HEK293 (cell line): ENCODE data around the gene TGOLN2.

Experiments used
- CTCF ChIA-PET: fragments of 350-600 bp; formaldehyde crosslinking; extraction: SDS; loops from one replicate; lab custom pipeline; 2021; ENCODE audit warnings: antibody characterized with exemption; lab: Yijun Ruan, JAX
- POLR2A ChIA-PET: fragments of 300-600 bp; formaldehyde crosslinking; extraction: SDS; loops from one replicate; lab custom pipeline; 2020; ENCODE audit warnings: antibody characterized with exemption, inconsistent platforms; lab: Yijun Ruan, JAX
- H3K27ac ChIP-seq: fragments of 200-500 bp; sonication (Bioruptor generic); 2 replicates; pipeline ENCODE4 v1.5.1; 2014; ENCODE audit warnings: low read depth, low read length, control low read depth, inconsistent platforms; ENCODE audit errors: extremely low read depth
- H3K36me3 ChIP-seq, 2 experiments: fragments of 200-500 bp in 1 of 2; sonication (Bioruptor generic) in 1 of 2; 1 replicate in 1 of 2; 2 replicates in 1 of 2; pipeline ENCODE4 v1.5.1; 2014 to 2017; ENCODE audit warnings: inconsistent platforms in 2 of 2, low read length in 2 of 2; ENCODE audit not compliant: control insufficient read depth in 2 of 2, insufficient read depth in 1 of 2
- H3K4me1 ChIP-seq: fragments of 200-500 bp; sonication (Bioruptor generic); 2 replicates; pipeline ENCODE4 v1.5.1; 2014; ENCODE audit warnings: mild to moderate bottlenecking, low read length, inconsistent platforms; ENCODE audit not compliant: control insufficient read depth, insufficient read depth
- H3K4me3 ChIP-seq: 2 replicates; pipeline ENCODE4 v1.5.1; 2011; ENCODE audit warnings: low read depth, mild to moderate bottlenecking, control low read depth, low read length, moderate library complexity
- H3K9me3 ChIP-seq: fragments of 200-500 bp; sonication (Bioruptor generic); 2 replicates; pipeline ENCODE4 v1.5.1; 2014; ENCODE audit warnings: low read depth, low read length, inconsistent platforms; ENCODE audit not compliant: control insufficient read depth, insufficient read depth
- BCL11B ChIP-seq: fragments of 450-650 bp; formaldehyde crosslinking; IDR thresholded peaks from 2 replicates; pipeline ENCODE4 v1.5.1; 2016; ENCODE audit warnings: low read depth, missing biosample characterization, missing genetic modification characterization
- CTCF ChIP-seq: fragments of 450-650 bp; formaldehyde crosslinking; IDR thresholded peaks from 2 replicates; pipeline ENCODE4 v1.5.1; 2016; ENCODE audit warnings: missing biosample characterization, missing genetic modification characterization
- GLI4 ChIP-seq: fragments of 450-650 bp; formaldehyde crosslinking; IDR thresholded peaks from 2 replicates; pipeline ENCODE4 v1.5.1; 2016; ENCODE audit warnings: missing biosample characterization, missing genetic modification characterization
- HOXA7 ChIP-seq: sonication (generic); formaldehyde crosslinking; IDR thresholded peaks from 2 replicates; pipeline ENCODE4 v1.8.1; 2022; ENCODE audit warnings: missing genetic modification reagents, borderline replicate concordance
- PRDM1 ChIP-seq: fragments of 450-650 bp; formaldehyde crosslinking; IDR thresholded peaks from 2 replicates; pipeline ENCODE4; 2016; ENCODE audit warnings: missing biosample characterization, missing genetic modification characterization
- SCRT2 ChIP-seq: fragments of 450-650 bp; formaldehyde crosslinking; IDR thresholded peaks from 2 replicates; pipeline ENCODE4 v1.5.1; 2016; ENCODE audit warnings: missing biosample characterization, missing genetic modification characterization
- SP3 ChIP-seq: fragments of 450-650 bp; formaldehyde crosslinking; IDR thresholded peaks from 2 replicates; pipeline ENCODE4 v1.5.1; 2016; ENCODE audit warnings: missing biosample characterization, missing genetic modification characterization
- ZBTB20 ChIP-seq: fragments of 450-650 bp; formaldehyde crosslinking; IDR thresholded peaks from 2 replicates; pipeline ENCODE4 v1.5.1; 2016; ENCODE audit warnings: missing biosample characterization, missing genetic modification characterization
- ZBTB7A ChIP-seq: fragments of 450-650 bp; formaldehyde crosslinking; IDR thresholded peaks from 2 replicates; pipeline ENCODE4 v1.5.1; 2016; ENCODE audit warnings: low read depth, missing biosample characterization, missing genetic modification characterization
- ZEB2 ChIP-seq: fragments of 450-650 bp; formaldehyde crosslinking; IDR thresholded peaks from 2 replicates; pipeline ENCODE4 v1.5.1; 2016; ENCODE audit warnings: missing biosample characterization, missing genetic modification characterization
- ZNF133 ChIP-seq: fragments of 450-650 bp; formaldehyde crosslinking; IDR thresholded peaks from 2 replicates; pipeline ENCODE4 v1.5.1; 2016; ENCODE audit warnings: missing biosample characterization, missing genetic modification characterization
- ZNF169 ChIP-seq: fragments of 450-650 bp; formaldehyde crosslinking; IDR thresholded peaks from 2 replicates; pipeline ENCODE4 v1.5.1; 2016; ENCODE audit warnings: missing biosample characterization, missing genetic modification characterization
- ZNF174 ChIP-seq: fragments of 450-650 bp; formaldehyde crosslinking; IDR thresholded peaks from 2 replicates; pipeline ENCODE4 v1.5.0; 2017; ENCODE audit warnings: missing biosample characterization, mild to moderate bottlenecking, missing genetic modification characterization
- ZNF223 ChIP-seq: fragments of 450-650 bp; formaldehyde crosslinking; IDR thresholded peaks from 2 replicates; pipeline ENCODE4 v1.5.1; 2016; ENCODE audit warnings: missing biosample characterization, missing genetic modification characterization
- ZNF239 ChIP-seq: fragments of 450-650 bp; formaldehyde crosslinking; IDR thresholded peaks from 2 replicates; pipeline ENCODE4 v1.5.1; 2016; ENCODE audit warnings: missing biosample characterization, missing genetic modification characterization
- ZNF350 ChIP-seq: fragments of 450-650 bp; formaldehyde crosslinking; IDR thresholded peaks from 2 replicates; pipeline ENCODE4 v1.5.0; 2017; ENCODE audit warnings: missing biosample characterization, mild to moderate bottlenecking, missing genetic modification characterization
- ZNF426 ChIP-seq: fragments of 450-650 bp; formaldehyde crosslinking; IDR thresholded peaks from 2 replicates; pipeline ENCODE4 v1.5.1; 2017; ENCODE audit warnings: missing biosample characterization, missing genetic modification characterization, mild to moderate bottlenecking, inconsistent platforms, moderate library complexity
- ZNF544 ChIP-seq: fragments of 450-650 bp; formaldehyde crosslinking; IDR thresholded peaks from 2 replicates; pipeline ENCODE4 v1.5.0; 2017; ENCODE audit warnings: missing biosample characterization, missing genetic modification characterization
- ZNF645 ChIP-seq: fragments of 450-650 bp; formaldehyde crosslinking; IDR thresholded peaks from 2 replicates; pipeline ENCODE4; 2016; ENCODE audit warnings: missing biosample characterization, missing genetic modification characterization
- ZNF76 ChIP-seq: fragments of 450-650 bp; formaldehyde crosslinking; IDR thresholded peaks from 2 replicates; pipeline ENCODE4; 2016; ENCODE audit warnings: low read depth, missing biosample characterization, missing genetic modification characterization, borderline replicate concordance
- ZSCAN16 ChIP-seq: fragments of 450-650 bp; formaldehyde crosslinking; IDR thresholded peaks from 2 replicates; pipeline ENCODE4 v1.5.1; 2016; ENCODE audit warnings: missing biosample characterization, missing genetic modification characterization
- ZSCAN23 ChIP-seq: fragments of 450-650 bp; formaldehyde crosslinking; IDR thresholded peaks from 2 replicates; pipeline ENCODE4 v1.5.1; 2016; ENCODE audit warnings: missing biosample characterization, missing genetic modification characterization
- TF ChIP-seq, protein P1 (sequence below): fragments of 450-650 bp; formaldehyde crosslinking; IDR thresholded peaks from 2 replicates; pipeline ENCODE4 v1.5.1; 2016; ENCODE audit warnings: missing biosample characterization, missing genetic modification characterization
- TF ChIP-seq, protein P2 (sequence below): fragments of 450-650 bp; formaldehyde crosslinking; IDR thresholded peaks from 2 replicates; pipeline ENCODE4 v1.5.1; 2017; ENCODE audit warnings: missing biosample characterization, missing genetic modification characterization
- TF ChIP-seq, protein P3 (sequence below): fragments of 450-650 bp; IDR thresholded peaks from 2 replicates; pipeline ENCODE4 v1.5.1; 2018; ENCODE audit warnings: missing biosample characterization, missing genetic modification characterization
- TF ChIP-seq, protein P4 (sequence below): fragments of 450-650 bp; formaldehyde crosslinking; IDR thresholded peaks from 2 replicates; pipeline ENCODE4 v1.5.1; 2016; ENCODE audit warnings: missing biosample characterization, missing genetic modification characterization, low read depth

The TGOLN2 gene

GRCh38 chr2:85356186-85356585 is 28.4 kb upstream of the TGOLN2 start:
- no peak for TF ChIP-seq HOXA7 (CRISPR knock-in tag)
- TF ChIP-seq GLI4 (tag by site-specific recombination) = no peak
- TF ChIP-seq PRDM1 (tag by site-specific recombination) = no peak
- TF ChIP-seq ZEB2 (tag by site-specific recombination) = no peak
- no peak for TF ChIP-seq ZSCAN16 (tag by site-specific recombination)
- no peak for TF ChIP-seq ZBTB20 (tag by site-specific recombination)
- no peak for TF ChIP-seq ZNF76 (tag by site-specific recombination)
- no peak for TF ChIP-seq ZNF133
- TF ChIP-seq ZNF350 = no peak
- no peak for TF ChIP-seq ZNF544 (tag by site-specific recombination)
- Histone ChIP-seq H3K27ac (no peak overlapping the region), H3K9me3 (no peaks in the 10 kb centered on the region), H3K36me3 (peaks cover 34 to 48% of the 10 kb centered on the region in 2 experiments), H3K4me1 (no peaks in the 10 kb centered on the region; the same call in 1 of the 2 replicates), H3K4me3 (no peak overlapping the region)
- ChIA-PET POLR2A (no interaction called here), CTCF (interaction anchor here (1.0 kb wide), 1 partner anchor 17 kb away, joined by 3 read pairs; no protein-coding TSS in a partner anchor)

DNA sequence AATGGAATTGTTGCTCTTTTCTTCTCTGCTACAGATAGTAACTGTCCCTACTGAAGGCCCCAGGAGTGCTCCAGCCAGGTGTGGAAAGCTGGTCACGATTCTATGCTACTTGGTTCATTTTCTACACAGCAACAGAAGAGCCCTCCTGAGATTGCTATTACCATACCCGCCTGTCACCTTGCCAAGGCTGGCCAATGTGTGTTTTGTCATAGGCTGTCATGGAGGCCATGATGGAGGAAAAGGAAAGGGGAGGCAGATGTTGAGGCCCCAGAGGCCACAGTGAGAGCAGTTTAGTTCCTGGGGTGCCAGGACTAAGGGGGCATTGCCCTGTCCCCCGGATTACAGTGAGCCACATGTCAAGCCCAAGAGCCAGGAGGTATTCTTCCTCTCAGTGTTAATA is 27.7 kb upstream of the TGOLN2 start:
- H3K9me3 ChIP-seq = no peaks in the 10 kb centered on the region
- no peaks in the 10 kb centered on the region; the same call in 1 of the 2 replicates for H3K4me1 ChIP-seq
- TF ChIP-seq, protein P1, sequence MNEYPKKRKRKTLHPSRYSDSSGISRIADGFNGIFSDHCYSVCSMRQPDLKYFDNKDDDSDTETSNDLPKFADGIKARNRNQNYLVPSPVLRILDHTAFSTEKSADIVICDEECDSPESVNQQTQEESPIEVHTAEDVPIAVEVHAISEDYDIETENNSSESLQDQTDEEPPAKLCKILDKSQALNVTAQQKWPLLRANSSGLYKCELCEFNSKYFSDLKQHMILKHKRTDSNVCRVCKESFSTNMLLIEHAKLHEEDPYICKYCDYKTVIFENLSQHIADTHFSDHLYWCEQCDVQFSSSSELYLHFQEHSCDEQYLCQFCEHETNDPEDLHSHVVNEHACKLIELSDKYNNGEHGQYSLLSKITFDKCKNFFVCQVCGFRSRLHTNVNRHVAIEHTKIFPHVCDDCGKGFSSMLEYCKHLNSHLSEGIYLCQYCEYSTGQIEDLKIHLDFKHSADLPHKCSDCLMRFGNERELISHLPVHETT (tag by site-specific recombination) = no peak
- no peak for TF ChIP-seq SCRT2 (tag by site-specific recombination)
- no peak for TF ChIP-seq SP3 (tag by site-specific recombination)
- TF ChIP-seq ZNF239 (tag by site-specific recombination) = no peak
- no peak for TF ChIP-seq ZBTB7A (tag by site-specific recombination)
- no peak for TF ChIP-seq ZNF223 (tag by site-specific recombination)
- TF ChIP-seq, protein P2, sequence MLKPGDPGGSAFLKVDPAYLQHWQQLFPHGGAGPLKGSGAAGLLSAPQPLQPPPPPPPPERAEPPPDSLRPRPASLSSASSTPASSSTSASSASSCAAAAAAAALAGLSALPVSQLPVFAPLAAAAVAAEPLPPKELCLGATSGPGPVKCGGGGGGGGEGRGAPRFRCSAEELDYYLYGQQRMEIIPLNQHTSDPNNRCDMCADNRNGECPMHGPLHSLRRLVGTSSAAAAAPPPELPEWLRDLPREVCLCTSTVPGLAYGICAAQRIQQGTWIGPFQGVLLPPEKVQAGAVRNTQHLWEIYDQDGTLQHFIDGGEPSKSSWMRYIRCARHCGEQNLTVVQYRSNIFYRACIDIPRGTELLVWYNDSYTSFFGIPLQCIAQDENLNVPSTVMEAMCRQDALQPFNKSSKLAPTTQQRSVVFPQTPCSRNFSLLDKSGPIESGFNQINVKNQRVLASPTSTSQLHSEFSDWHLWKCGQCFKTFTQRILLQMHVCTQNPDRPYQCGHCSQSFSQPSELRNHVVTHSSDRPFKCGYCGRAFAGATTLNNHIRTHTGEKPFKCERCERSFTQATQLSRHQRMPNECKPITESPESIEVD (tag by site-specific recombination) = no peak
- no peak for TF ChIP-seq ZNF645 (tag by site-specific recombination)
- no peak for TF ChIP-seq ZNF174 (tag by site-specific recombination)
- TF ChIP-seq ZNF169 (tag by site-specific recombination) = no peak
- TF ChIP-seq, protein P3, sequence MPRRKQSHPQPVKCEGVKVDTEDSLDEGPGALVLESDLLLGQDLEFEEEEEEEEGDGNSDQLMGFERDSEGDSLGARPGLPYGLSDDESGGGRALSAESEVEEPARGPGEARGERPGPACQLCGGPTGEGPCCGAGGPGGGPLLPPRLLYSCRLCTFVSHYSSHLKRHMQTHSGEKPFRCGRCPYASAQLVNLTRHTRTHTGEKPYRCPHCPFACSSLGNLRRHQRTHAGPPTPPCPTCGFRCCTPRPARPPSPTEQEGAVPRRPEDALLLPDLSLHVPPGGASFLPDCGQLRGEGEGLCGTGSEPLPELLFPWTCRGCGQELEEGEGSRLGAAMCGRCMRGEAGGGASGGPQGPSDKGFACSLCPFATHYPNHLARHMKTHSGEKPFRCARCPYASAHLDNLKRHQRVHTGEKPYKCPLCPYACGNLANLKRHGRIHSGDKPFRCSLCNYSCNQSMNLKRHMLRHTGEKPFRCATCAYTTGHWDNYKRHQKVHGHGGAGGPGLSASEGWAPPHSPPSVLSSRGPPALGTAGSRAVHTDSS (tag by site-specific recombination) = no peak
- no peak for TF ChIP-seq BCL11B
- TF ChIP-seq CTCF (tag by site-specific recombination) = no peak
- TF ChIP-seq ZNF426 (tag by site-specific recombination) = no peak
- TF ChIP-seq, protein P4, sequence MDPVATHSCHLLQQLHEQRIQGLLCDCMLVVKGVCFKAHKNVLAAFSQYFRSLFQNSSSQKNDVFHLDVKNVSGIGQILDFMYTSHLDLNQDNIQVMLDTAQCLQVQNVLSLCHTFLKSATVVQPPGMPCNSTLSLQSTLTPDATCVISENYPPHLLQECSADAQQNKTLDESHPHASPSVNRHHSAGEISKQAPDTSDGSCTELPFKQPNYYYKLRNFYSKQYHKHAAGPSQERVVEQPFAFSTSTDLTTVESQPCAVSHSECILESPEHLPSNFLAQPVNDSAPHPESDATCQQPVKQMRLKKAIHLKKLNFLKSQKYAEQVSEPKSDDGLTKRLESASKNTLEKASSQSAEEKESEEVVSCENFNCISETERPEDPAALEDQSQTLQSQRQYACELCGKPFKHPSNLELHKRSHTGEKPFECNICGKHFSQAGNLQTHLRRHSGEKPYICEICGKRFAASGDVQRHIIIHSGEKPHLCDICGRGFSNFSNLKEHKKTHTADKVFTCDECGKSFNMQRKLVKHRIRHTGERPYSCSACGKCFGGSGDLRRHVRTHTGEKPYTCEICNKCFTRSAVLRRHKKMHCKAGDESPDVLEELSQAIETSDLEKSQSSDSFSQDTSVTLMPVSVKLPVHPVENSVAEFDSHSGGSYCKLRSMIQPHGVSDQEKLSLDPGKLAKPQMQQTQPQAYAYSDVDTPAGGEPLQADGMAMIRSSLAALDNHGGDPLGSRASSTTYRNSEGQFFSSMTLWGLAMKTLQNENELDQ (tag by site-specific recombination) = no peak
- no peak for TF ChIP-seq ZSCAN23 (tag by site-specific recombination)
- no peak overlapping the region for H3K4me3 ChIP-seq
- ChIA-PET CTCF (interaction anchor here (0.5 to 1.0 kb wide), 2 partner anchors 16 to 183 kb away, joined by 3 read pairs; no protein-coding TSS in a partner anchor), POLR2A (interaction anchor here (1.0 to 3.0 kb wide), 6 partner anchors 10 to 196 kb away, joined by 3 to 28 read pairs (median 12); partner anchors contain the start of genes MAT2A and TGOLN2)
- H3K36me3 ChIP-seq = peaks cover 38 to 51% of the 10 kb centered on the region in 2 experiments
- no peak overlapping the region for H3K27ac ChIP-seq
